Psoas muscle (tissue), 8 donors: Measurements from ENCODE around the gene CHN1. TPM values are rescaled to one million over a fixed set of nuclear protein-coding genes. Genes with fewer than 3 reads are reported as not detected.

Experiments
- ATAC-seq, 4 donors: fragments of 200-7000 bp; cut with Tn5 transposase; one replicate each; pipeline ENCODE4 v1.9.1; 2020; ENCODE audit warnings: moderate library complexity in 3 of 4, mild to moderate bottlenecking in 2 of 4
- DNase-seq, 2 donors: peaks; one replicate each; pipeline ENCODE4 v3.0.0-alpha.2; 2020
- H3K27ac ChIP-seq: fragments of 200-600 bp; one replicate; pipeline ENCODE4 v1.8.0; 2022
- H3K27me3 ChIP-seq, 3 donors: fragments of 200-600 bp in 1 of 3; one replicate each; pipeline versions ENCODE4 v1.6.1 to v1.8.0; 2013 to 2022; ENCODE audit warnings: low read length in 2 of 3, mild to moderate bottlenecking in 2 of 3, moderate library complexity in 1 of 3; ENCODE audit not compliant: insufficient read depth in 3 of 3
- H3K36me3 ChIP-seq, 2 donors: fragments of 200-600 bp in 1 of 2; one replicate each; pipeline versions ENCODE4 v1.6.1 to v1.8.0; 2013 to 2022; ENCODE audit warnings: low read depth in 1 of 2, mild to moderate bottlenecking in 1 of 2, moderate library complexity in 1 of 2; ENCODE audit not compliant: insufficient read depth in 1 of 2
- H3K4me1 ChIP-seq: fragments of 200-600 bp; one replicate; pipeline ENCODE4 v1.8.0; 2022
- H3K4me3 ChIP-seq: fragments of 200-600 bp; one replicate; pipeline ENCODE4 v1.8.0; 2022; ENCODE audit warnings: mild to moderate bottlenecking
- H3K9me3 ChIP-seq: fragments of 200-600 bp; one replicate; pipeline ENCODE4 v1.8.0; 2022
- CTCF ChIP-seq: fragments of 200-600 bp; IDR thresholded peaks from one replicate; pipeline ENCODE4 v1.8.0; 2022; ENCODE audit warnings: antibody characterized with exemption
- WGBS, 3 donors: extraction: QIAGEN DNeasy Blood & Tissue Kit; methylation state at CpG; one replicate each; pipeline versions ENCODE4 v1.1.6 to v1.1.7; 2013; 5-methylcytosine and 5-hydroxymethylcytosine counted together
- intact Hi-C, 2 donors: fragments of 100-400 bp; cut with DNase I; formaldehyde crosslinking; loops; one replicate each; pipeline versions ENCODE4 v1.11.0 to v1.14.2; 2022
- polyA plus RNA-seq, 3 donors: library from polyadenylated mRNA; stranded (reverse); fragments of 200-250 nt; gene quantifications; one replicate each; pipeline ENCODE4 v1.2.3, GENCODE V29; 2013
- total RNA-seq, 4 donors: library from RNA; stranded (reverse); fragmentation: NEBNext Ultra II Directional in 2 of 4; extraction: Animal tissue kit (Norgen Biotek cat#: 25700) in 2 of 4; gene quantifications; one replicate each; pipeline versions ENCODE4 v1.2.1 to v1.2.4, GENCODE V29; 2021 to 2023
- donor health status: healthy with polysubstance abuse.
- donor health status: DM: no; HTN: no; CAD: no; lungs with moderate emphysema.
- donor health status: Bipolar disorder and iron deficiency.
- donor health status: healthy.
- donor health status: DM: yes; HTN: yes; CAD: no.
- donor health status: DM: no; HTN: no; CAD: no.
- donor health status: DM: no; HTN: no; CAD: no.
- donor health status: DM: yes; HTN: yes; CAD: no.

CHN1 gene
- total and polyA plus RNA-seq, 7 donors: 1.8 to 4.2 (median 2.3) TPM

DNA sequence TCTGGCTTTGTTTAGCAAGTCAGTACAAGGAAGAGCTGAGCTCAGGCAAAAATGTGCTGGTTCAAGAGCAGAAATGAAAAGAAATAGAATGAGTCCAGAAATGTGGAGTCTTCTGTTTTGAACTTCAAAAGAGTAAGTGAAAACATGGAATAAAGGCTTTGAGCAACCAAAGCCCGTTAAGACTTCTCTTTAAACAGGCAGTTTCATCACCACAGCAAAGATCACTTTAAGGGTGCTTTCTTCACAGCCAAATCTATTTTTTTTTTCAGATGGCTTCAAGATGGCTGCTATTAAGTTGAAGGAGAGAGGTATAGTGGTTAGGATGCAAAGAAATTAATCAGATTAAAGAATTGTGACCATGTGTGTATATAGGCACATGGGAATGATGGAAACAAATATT lies 238.9 kb downstream of the CHN1 start:
- ATAC-seq (no peak), DNase-seq (no peak)
- no peaks in the 10 kb centered on the region for H3K27me3 ChIP-seq
- intact Hi-C loops: no loop called here
- peaks cover 24% of the 10 kb centered on the region for H3K4me1 ChIP-seq
- H3K36me3 ChIP-seq: no peaks in the 10 kb centered on the region
- H3K9me3 ChIP-seq: no peaks in the 10 kb centered on the region
- H3K27ac ChIP-seq: no peak overlapping the region
- H3K4me3 ChIP-seq: no peak overlapping the region
- 84 to 93% (median 89%) methylated on average over 1 of the region's 1 CpG for WGBS, 3 donors
- TF ChIP-seq CTCF: no peak

GRCh38 chr2:174765576-174765975 lies 239.6 kb downstream of the CHN1 start:
- Histone ChIP-seq H3K4me1 (peaks cover 31% of the 10 kb centered on the region), H3K9me3 (no peaks in the 10 kb centered on the region), H3K4me3 (no peak overlapping the region), H3K27me3 (no peaks in the 10 kb centered on the region), H3K27ac (peak overlapping the region; percentile 87), H3K36me3 (no peaks in the 10 kb centered on the region)
- DNase-seq (no peak), ATAC-seq (no peak)
- intact Hi-C loops: no loop called here
- 61 to 78% (median 65%) methylated on average over 4 of the region's 4 CpGs for WGBS, 3 donors
- no peak for TF ChIP-seq CTCF

- intact Hi-C loops: no loop called here
- H3K36me3 ChIP-seq: peaks cover 0 to 10% of the 10 kb centered on the region in 2 donors
- 56 to 69% (median 63%) methylated on average over 13 of the region's 13 CpGs for WGBS, 3 donors
- peak within 1 kb of the TSS; percentile 78 for H3K4me3 ChIP-seq
- no peaks in the 10 kb centered on the region for H3K9me3 ChIP-seq
- H3K27me3 ChIP-seq: no peaks in the 10 kb centered on the region
- peak within 1 kb of the TSS; percentile 87 for H3K27ac ChIP-seq
- ATAC-seq (peak; percentile 86 to 89 (median 88)), DNase-seq (peak; percentile 56 to 71)
- peaks cover 34% of the 10 kb centered on the region for H3K4me1 ChIP-seq
- no peak for TF ChIP-seq CTCF
These were observed 240.6 kb downstream of the CHN1 start, which contains the start of gene CHRNA1 for GRCh38 chr2:174764280-174765255. TSS of gene CHRNA1 (minus strand) at chr2:174764472. CDS start at chr2:174764394, 78 bp downstream.

GRCh38 chr2:174763780-174764179 lies 241.4 kb downstream of the CHN1 start:
- peak; percentile 17 to 58 (median 28) for ATAC-seq
- intact Hi-C loops: no loop called here
- peaks cover 34% of the 10 kb centered on the region for H3K4me1 ChIP-seq
- H3K36me3 ChIP-seq: peaks cover 0 to 18% of the 10 kb centered on the region in 2 donors
- no peak for TF ChIP-seq CTCF
- H3K4me3 ChIP-seq: peak overlapping the region; percentile 78
- peak overlapping the region; percentile 87 for H3K27ac ChIP-seq
- H3K27me3 ChIP-seq: no peaks in the 10 kb centered on the region
- no peak for DNase-seq
- no peaks in the 10 kb centered on the region for H3K9me3 ChIP-seq
- WGBS, 3 donors: 32 to 36% (median 33%) methylated on average over 4 of the region's 4 CpGs
